Activated CD4-positive, alpha-beta T cell treated with anti-CD3 and anti-CD28 coated beads, Interleukin-2, amount 50 U/mL, for 16 hours (primary cell): ENCODE results near the gene TCAP.
A peak's percentile ranks its signal among the peaks of the same experiment; 100 is the strongest.

Experiments used
- DNase-seq: peaks from one replicate; pipeline ENCODE4 v3.0.0-alpha.2; 2020

TCAP gene

DNA sequence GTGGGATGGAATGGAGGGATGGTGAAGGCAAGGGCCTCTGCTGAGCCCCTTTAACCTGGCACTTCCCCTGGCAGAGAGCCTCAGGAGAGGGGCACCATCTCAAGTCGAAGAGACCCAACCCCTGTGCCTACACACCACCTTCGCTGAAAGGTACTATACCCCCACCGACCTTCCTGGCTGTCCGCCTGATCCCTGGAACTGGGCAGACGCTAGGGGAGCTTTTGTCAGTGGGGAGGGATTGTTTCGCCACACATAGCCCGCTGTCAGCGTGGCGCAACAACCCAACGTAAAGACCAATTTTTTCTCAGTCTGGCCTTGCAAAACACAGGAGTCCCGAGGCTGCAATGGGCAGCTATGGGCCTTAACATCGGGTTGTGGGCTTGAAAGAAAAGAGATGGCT is 35.3 kb upstream of the TCAP start:
- no peak for DNase-seq

GRCh38 chr17:39631403-39631802 is 33.7 kb upstream of the TCAP start:
- DNase-seq: no peak

DNA sequence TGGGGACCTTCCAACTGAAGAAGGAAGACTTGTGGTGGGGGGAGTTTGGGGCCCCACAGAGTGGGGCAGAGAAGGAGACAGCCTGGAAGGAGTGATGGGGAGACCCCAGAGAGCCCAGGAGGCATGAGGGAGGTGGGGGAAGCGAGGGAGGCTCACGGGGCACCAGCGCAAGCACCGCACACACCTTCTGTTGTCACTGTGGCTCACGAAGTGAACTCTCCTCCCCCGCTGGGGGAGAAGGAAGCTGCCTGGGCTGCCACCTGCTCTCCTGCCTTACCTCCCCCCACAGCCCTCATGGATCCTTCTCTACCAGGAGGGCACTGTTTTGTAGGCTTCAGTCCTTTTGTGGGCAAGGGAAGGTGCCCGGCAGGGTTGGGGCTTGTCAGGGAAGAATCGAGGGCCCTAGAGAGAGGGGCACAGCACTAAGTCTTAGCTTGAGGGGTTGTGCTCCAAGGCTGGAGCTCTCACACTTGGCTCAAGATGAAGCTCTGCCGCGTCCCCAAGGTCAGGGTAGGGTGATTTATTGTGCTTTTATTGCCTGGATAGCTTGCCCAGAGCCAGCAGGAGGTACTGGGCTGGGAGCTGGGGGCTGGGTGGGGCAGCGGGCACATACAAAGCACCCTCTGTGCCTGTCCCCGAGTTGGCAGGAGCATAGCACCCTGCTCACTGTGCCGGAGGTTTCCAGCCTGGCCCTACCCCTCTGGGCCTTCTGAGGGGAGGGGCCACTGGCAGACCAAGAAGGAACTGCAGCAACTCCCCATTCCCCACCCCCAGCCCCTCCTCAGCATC is 32.8 kb upstream of the TCAP start:
- no peak for DNase-seq

DNA sequence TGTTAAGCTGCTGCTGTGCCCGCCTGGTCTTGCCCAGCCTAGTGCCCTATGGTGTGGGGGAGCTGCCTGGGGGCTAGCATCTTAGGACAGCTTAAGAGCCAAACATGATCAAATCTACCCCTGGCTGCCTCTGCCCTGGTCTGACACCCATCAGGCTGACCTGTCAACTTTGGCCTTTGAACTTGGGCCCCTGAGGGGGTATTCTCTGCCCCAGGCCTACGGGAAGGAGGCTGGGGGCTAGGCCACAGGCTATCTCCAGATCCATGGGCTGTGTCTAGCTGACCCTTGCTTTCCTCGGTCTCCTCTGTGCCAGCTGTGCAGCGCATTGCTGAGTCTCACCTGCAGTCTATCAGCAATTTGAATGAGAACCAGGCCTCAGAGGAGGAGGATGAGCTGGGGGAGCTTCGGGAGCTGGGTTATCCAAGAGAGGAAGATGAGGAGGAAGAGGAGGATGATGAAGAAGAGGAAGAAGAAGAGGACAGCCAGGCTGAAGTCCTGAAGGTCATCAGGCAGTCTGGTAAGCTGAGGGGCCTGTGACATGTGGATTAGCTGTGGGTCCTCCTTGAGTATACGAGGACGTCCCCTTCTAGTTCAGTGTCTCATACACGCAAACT is 31.5 kb upstream of the TCAP start:
- no peak for DNase-seq

- peak; percentile 45 for DNase-seq
Observed at GRCh38 chr17:39634384-39634871, 30.7 kb upstream of the TCAP start.

GRCh38 chr17:39635614-39636176 is 29.5 kb upstream of the TCAP start:
- no peak for DNase-seq

- DNase-seq: no peak
Observed at GRCh38 chr17:39636587-39636926, 28.6 kb upstream of the TCAP start.

GRCh38 chr17:39636927-39637736 is 28.0 kb upstream of the TCAP start, which contains the start of gene STARD3:
TSS of gene STARD3 (plus strand) at chr17:39637144. CDS start at chr17:39653532, 16,388 bp downstream.
- DNase-seq: peak; percentile 92

DNA sequence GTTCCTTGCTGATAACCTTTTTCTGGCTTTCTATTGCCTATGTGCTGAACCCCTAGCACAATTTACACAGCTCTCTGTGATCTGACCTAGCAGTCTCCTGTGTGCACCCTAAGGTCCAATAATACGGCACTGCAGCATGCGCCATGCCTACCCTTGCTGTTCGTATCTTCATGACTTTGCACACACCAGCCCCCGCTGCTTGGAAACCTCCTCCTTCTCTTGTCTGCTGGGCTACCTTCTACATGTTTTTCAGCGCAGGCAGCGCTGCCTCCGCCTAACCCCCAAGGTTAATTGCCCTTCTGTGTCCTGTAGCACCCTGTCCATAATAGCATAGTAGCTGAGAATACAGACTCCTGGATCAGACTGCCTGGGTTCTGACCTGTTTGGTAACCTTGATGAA is 26.8 kb upstream of the TCAP start:
- no peak for DNase-seq

GRCh38 chr17:39639043-39639442 is 26.1 kb upstream of the TCAP start:
- no peak for DNase-seq

- no peak for DNase-seq
Observed at GRCh38 chr17:39639566-39640458, 25.3 kb upstream of the TCAP start.

DNA sequence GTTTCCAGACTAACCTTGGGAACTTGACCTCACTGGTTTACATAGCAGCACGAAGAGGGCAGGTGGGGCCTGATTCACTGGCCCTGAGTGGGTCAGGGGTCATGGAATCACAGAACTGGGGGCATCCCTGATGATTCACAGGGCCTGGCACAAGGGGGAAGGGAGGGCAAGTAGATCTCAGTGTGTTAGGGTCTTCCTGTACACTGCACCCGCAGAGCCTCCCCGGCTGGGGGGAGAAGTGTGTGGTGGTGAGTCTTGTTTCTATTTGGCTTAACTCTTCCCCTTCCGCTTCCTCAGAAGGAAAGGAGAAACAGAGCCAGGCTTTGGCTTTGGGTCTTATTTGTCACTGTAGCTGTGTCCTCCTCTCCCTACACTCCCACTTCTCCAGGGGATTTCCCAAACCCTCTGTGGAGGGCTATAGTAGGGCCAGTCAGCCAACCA is 24.5 kb upstream of the TCAP start:
- DNase-seq: no peak

- no peak for DNase-seq
Observed at GRCh38 chr17:39641097-39641496, 24.1 kb upstream of the TCAP start.

- no peak for DNase-seq
Observed at GRCh38 chr17:39641883-39642282, 23.3 kb upstream of the TCAP start.

- no peak for DNase-seq
Observed at GRCh38 chr17:39642291-39643074, 22.7 kb upstream of the TCAP start.

GRCh38 chr17:39643271-39643670 is 21.9 kb upstream of the TCAP start:
- no peak for DNase-seq

- DNase-seq: no peak
Observed at GRCh38 chr17:39647256-39647655, 17.9 kb upstream of the TCAP start.

DNA sequence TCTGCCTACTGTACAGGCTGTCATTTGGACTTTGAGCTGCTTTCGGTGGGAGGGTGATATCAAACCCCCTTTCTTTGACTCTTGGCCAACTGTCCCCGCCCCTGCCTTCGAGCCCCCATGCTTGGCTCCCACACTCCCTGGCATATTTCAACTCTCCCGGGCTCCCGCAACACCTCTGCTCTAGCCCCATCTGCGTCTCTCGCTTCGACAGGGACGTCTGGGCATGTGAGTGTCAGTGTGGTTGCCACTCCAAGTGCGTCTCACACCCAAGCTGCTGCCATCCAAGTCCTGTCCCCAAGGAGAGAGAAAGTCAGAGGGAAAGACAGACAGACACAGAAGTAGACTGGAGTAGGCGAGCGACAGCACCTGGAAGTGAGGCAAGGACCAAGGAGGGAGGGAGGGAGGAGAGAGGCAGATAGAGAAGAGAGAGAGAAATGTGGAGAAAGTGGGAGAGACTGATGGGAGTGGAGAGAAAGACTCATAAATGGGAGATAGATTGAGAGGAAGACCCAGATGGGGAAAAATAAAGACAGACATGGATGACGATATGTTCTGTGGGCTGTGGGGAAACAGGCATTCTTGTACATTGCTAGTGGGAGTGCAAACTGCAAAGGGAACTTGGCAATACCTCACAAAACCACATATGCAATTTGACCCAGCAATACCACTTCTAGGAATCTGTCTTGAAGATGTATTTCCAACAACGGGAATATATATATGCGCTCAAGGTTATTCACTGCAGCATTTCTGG is 16.4 kb upstream of the TCAP start:
- no peak for DNase-seq

DNA sequence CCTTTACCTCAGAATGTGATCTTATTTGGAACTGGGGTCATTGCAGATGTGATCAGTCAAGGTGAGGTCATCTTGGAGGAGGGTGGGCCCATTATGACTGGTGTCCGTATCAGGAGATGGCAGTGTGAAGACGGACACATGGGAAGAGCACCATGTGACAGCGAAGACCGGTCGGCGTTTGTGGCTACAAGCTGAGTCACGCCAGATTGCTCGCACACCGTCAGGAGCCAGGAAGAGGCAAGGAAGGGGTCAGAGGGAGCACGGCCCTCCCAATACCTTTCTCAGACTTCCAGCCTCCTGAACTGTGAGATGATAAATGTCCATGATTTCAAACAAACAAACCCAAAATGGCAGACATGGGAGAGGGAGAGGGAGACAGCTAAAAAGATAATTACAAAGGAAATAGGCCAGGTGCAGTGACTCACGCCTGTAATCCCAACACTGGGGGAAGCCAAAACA is 15.0 kb upstream of the TCAP start:
- no peak for DNase-seq

DNA sequence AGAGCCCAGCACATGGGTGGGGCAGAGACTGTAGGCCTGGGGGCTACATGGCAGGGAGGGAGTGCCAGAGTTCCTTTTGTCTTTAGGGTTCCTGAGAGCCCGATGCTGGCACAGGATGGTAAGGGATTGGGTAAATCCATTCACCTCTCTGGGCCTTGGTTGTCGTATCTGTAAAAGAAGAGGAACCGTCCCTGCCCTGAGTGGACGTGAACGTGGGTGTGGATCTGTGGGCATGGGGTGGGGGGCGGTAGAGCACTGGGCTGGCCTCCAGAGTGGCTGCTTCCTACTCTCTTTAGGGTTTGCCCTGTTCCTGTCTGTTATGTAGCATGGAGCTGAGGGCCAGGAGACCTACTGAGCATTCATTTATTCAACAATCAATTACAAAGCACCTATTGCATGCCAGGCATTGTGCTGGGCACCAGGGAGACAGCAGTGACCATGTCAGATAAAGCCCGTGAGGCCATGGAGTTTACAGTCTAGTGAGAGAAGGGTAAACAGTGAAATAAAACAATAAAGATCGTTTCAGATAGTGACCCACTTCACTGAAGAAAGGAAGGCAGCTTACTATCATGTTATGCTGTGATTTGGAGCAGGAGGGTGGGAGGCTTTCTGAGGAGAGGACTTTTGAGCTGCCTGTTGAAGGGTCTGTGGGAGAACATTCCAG is 13.1 kb upstream of the TCAP start:
- DNase-seq: no peak
